ENCODE data around the gene KIAA1549. TPM values are rescaled to one million over a fixed set of nuclear protein-coding genes. Genes with fewer than 3 reads are reported as not detected.

The KIAA1549 gene
- total RNA-seq, 1 experiment from 2014 or later = 6.0 TPM

DNA sequence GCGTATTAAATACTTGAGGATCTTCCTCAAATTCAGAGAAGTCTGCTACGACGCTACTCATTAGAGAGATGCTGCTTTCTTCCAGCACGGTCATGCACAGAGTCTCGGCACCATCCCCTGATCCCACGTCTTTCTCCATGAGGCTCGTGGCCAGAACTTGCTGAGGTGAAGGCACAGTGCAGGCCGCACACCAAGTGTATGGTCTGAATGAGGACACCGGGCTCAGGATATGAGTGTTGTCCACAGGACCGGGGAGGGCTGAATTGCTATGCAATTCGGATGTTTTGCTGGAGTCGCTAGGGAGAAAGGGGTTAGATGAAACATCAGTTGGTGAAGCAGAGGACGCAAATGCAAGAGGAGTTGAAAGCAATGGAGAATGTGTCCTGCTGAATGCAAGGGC is 63.0 kb downstream of the KIAA1549 start:
- DNase-seq = no peak
- Histone ChIP-seq H3K27me3 (ENCODE audit: control insufficient read depth, insufficient read depth, low read length) (no peaks in the 10 kb centered on the region), H3K4me3 (ENCODE audit: insufficient read depth, low read depth, low read length) (no peak overlapping the region), H3K36me3 (replicated peaks; ENCODE audit: control insufficient read depth, insufficient read depth, low read length) (peaks cover 1% of the 10 kb centered on the region; the same call in 1 of the 2 replicates)

DNA sequence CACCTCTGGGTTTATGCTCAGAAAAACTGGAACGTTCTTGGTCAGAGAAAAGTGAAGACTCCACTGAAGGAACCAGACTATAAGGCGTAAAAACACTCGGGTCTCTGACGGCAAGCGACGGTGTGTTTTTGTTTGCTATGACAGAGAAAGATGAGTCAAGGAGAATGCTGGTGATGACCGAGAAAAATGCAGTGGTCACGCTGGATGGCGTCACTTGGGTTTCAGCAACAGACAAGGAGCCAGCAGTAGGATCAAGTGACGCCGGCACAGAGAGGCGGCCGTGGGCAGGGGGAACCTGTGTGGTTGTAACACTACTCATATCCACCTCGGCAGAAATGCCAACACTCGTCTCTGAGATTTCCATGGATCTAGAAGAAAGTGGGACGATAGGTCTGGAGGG is 63.4 kb downstream of the KIAA1549 start:
- no peak for DNase-seq
- no peak overlapping the region for H3K4me3 ChIP-seq (ENCODE audit: insufficient read depth, low read depth, low read length)
- no peaks in the 10 kb centered on the region for H3K27me3 ChIP-seq (ENCODE audit: control insufficient read depth, insufficient read depth, low read length)
- peaks cover 1% of the 10 kb centered on the region; the same call in 1 of the 2 replicates for H3K36me3 ChIP-seq (replicated peaks; ENCODE audit: control insufficient read depth, insufficient read depth, low read length)

- no peaks in the 10 kb centered on the region for H3K27me3 ChIP-seq (ENCODE audit: control insufficient read depth, insufficient read depth, low read length)
- no peak overlapping the region for H3K4me3 ChIP-seq (ENCODE audit: insufficient read depth, low read depth, low read length)
- no peak for DNase-seq
- H3K36me3 ChIP-seq (replicated peaks; ENCODE audit: control insufficient read depth, insufficient read depth, low read length) = peaks cover 1% of the 10 kb centered on the region; the same call in 1 of the 2 replicates
These were observed 64.5 kb downstream of the KIAA1549 start for GRCh38 chr7:138916731-138917130.

- no peak for DNase-seq
- Histone ChIP-seq H3K36me3 (replicated peaks; ENCODE audit: control insufficient read depth, insufficient read depth, low read length) (peaks cover 1% of the 10 kb centered on the region; the same call in 1 of the 2 replicates), H3K27me3 (ENCODE audit: control insufficient read depth, insufficient read depth, low read length) (no peaks in the 10 kb centered on the region), H3K4me3 (ENCODE audit: insufficient read depth, low read depth, low read length) (no peak overlapping the region)
These were observed 64.9 kb downstream of the KIAA1549 start for GRCh38 chr7:138916275-138916674.

- no peak for DNase-seq
- H3K4me3 ChIP-seq (ENCODE audit: insufficient read depth, low read depth, low read length) = no peak overlapping the region
- no peaks in the 10 kb centered on the region for H3K27me3 ChIP-seq (ENCODE audit: control insufficient read depth, insufficient read depth, low read length)
- H3K36me3 ChIP-seq (replicated peaks; ENCODE audit: control insufficient read depth, insufficient read depth, low read length) = peaks cover 1% of the 10 kb centered on the region; the same call in 1 of the 2 replicates
These were observed 67.4 kb downstream of the KIAA1549 start for GRCh38 chr7:138913783-138914182.

DNA sequence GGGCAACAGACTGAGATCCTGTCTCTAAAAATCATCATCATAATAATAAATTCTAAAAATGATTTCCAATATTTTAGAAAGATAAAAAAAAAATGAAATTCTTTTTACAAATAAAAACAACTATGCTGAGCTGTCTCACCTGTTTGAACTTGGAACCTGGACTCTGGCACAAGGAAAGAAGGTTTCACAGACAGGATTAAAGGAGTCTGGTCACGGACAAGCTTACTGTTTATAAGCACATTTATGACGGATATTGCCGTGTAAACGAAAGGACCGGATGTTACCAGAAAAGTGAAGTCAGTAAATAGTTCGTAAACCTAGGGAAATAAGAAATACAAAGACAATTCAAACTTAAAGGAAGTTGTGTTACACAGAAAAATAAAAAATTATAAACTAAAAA is 70.2 kb downstream of the KIAA1549 start:
- DNase-seq = no peak
- Histone ChIP-seq H3K36me3 (replicated peaks; ENCODE audit: control insufficient read depth, insufficient read depth, low read length) (no peaks in the 10 kb centered on the region), H3K4me3 (ENCODE audit: insufficient read depth, low read depth, low read length) (no peak overlapping the region), H3K27me3 (ENCODE audit: control insufficient read depth, insufficient read depth, low read length) (no peaks in the 10 kb centered on the region)

DNA sequence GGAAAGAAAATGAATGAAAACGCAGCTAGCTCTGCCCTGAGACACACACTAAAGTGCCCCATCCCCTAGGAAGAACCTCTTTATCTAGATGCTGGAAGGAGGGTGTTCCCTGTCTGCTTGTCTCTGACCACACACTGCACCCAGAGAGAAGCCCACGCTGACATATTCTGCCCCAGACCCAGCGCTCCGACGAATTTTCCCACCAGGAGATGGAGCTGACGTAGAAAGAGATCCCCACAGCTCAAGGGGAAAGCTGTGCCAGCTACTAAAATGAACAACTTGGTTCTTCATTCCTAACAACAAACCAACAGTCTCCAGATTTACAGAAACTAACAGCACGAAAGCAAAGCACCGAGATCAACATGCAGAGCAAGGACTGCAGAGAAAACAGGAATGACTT is 73.3 kb downstream of the KIAA1549 start:
- no peak overlapping the region for H3K4me3 ChIP-seq (ENCODE audit: insufficient read depth, low read depth, low read length)
- peak; percentile 44 for DNase-seq
- H3K36me3 ChIP-seq (replicated peaks; ENCODE audit: control insufficient read depth, insufficient read depth, low read length) = peaks cover 2% of the 10 kb centered on the region; the same call in 1 of the 2 replicates
- no peaks in the 10 kb centered on the region for H3K27me3 ChIP-seq (ENCODE audit: control insufficient read depth, insufficient read depth, low read length)

DNA sequence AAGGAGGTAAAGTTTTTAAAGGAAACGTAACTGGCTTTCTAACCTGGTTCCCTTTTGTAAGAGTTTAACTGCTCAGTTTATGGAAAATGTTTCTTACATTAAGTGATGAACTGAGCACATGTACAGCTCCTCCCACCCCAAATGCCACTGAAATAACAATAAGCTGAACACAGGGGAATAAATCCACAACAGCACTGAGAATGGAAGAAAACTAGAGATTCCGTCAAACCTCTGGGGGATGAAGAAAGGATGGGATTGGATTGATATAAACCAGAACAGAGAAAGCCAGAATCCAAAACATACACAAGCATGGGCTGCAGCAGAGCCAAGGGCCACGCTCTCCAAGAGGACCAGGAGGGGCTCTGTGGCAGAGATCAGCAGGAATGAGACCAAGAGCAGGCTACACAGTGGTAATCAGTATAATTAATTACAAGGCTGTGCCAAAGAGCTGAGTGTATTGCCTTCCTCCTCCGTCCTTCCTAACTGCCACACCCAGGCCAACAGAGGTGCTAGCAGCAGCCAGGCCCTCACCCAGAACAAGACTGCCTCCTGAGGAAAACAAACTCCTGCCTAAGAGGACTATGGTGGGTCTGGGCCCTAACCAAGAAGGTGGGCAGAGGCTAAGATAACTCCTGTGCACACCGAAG is 73.9 kb downstream of the KIAA1549 start:
- no peak for DNase-seq
- no peak overlapping the region for H3K4me3 ChIP-seq (ENCODE audit: insufficient read depth, low read depth, low read length)
- H3K27me3 ChIP-seq (ENCODE audit: control insufficient read depth, insufficient read depth, low read length) = no peaks in the 10 kb centered on the region
- H3K36me3 ChIP-seq (replicated peaks; ENCODE audit: control insufficient read depth, insufficient read depth, low read length) = peaks cover 2% of the 10 kb centered on the region; the same call in 1 of the 2 replicates

DNA sequence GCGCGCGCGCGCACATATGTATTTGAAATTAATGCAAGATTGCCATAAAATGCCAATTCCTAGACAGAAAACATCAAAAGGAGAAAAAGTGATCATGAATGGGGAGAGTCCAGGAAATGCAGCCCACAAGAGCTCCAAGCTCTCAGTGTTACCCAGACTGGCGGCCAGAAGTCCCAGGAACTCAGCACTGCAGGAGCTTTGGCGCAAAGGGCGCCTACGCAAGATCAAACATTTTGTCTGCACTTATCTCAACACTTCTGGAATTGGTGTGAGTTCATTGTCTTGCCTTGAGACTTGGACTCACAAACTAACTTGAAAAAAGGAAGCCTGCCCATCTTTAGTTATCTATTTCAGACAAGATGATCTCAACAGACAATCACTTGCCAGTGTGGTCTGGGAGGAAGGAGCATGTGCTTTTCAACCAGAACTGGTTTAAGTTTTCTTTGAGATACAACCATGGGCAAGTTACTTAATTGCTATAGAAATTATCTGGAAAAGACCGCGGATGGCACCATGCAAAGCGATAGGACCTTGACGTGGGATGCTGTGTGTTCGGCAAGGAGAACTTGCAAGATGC is 77.2 kb downstream of the KIAA1549 start:
- Histone ChIP-seq H3K36me3 (replicated peaks; ENCODE audit: control insufficient read depth, insufficient read depth, low read length) (peaks cover 2% of the 10 kb centered on the region), H3K27me3 (ENCODE audit: control insufficient read depth, insufficient read depth, low read length) (no peaks in the 10 kb centered on the region), H3K4me3 (ENCODE audit: insufficient read depth, low read depth, low read length) (no peak overlapping the region)
- no peak for DNase-seq

DNA sequence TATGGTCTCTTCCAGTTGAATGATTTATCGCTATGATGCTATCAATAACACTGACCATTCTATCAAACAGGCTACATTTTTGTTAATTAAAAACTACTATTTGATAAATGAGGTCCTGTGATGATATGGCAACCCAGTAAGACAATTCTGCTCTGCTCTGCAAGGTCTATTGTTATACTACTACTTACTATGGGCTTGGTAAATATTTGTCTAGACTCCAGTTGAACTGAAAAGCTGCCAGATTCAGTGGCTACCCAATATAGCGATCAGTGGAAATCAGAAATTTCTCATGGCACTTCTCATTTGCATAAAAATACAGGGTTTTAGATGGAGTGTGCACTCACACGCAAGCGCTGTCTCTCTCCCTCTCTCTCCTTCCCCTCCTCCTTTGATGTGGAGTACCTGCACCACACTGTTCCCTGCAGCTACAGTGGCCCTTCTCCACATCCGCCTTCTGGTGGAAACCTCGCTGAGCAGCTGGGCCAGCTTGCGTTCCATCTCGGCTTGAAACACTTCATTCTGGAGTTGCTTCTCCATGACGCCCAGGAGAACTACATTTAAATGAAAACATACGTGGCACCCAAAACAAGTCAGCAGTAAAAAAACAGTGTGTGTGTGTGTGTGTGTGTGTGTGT is 77.9 kb downstream of the KIAA1549 start:
- H3K27me3 ChIP-seq (ENCODE audit: control insufficient read depth, insufficient read depth, low read length) = no peaks in the 10 kb centered on the region
- peaks cover 2% of the 10 kb centered on the region for H3K36me3 ChIP-seq (replicated peaks; ENCODE audit: control insufficient read depth, insufficient read depth, low read length)
- no peak overlapping the region for H3K4me3 ChIP-seq (ENCODE audit: insufficient read depth, low read depth, low read length)
- DNase-seq = no peak

DNA sequence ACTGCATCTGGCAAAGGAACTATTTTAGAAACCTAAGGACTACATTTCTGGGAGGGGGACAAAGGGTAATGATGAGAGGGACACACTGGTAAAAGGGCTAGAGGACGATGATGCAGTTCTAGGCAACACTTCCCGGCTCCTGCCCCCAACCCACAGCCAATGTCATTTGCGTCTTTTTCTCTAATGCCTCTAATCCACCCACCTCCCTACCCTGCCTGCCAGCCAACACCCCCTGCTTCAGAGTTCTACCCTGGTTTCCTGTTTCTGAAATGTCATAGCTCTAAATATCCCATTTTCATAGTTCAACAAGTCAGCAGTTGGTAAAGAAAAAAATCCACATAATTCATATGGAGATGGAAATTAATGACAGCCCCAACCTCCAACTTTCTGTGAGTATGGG is 79.0 kb downstream of the KIAA1549 start:
- Histone ChIP-seq H3K36me3 (replicated peaks; ENCODE audit: control insufficient read depth, insufficient read depth, low read length) (peaks cover 2% of the 10 kb centered on the region), H3K4me3 (ENCODE audit: insufficient read depth, low read depth, low read length) (no peak overlapping the region), H3K27me3 (ENCODE audit: control insufficient read depth, insufficient read depth, low read length) (no peaks in the 10 kb centered on the region)
- DNase-seq = no peak

GRCh38 chr7:138900035-138900828 is 81.0 kb downstream of the KIAA1549 start:
- Histone ChIP-seq H3K36me3 (replicated peaks; ENCODE audit: control insufficient read depth, insufficient read depth, low read length) (peaks cover 2% of the 10 kb centered on the region), H3K27me3 (ENCODE audit: control insufficient read depth, insufficient read depth, low read length) (no peaks in the 10 kb centered on the region), H3K4me3 (ENCODE audit: insufficient read depth, low read depth, low read length) (no peak overlapping the region)
- no peak for DNase-seq

- Histone ChIP-seq H3K4me3 (ENCODE audit: insufficient read depth, low read depth, low read length) (no peak overlapping the region), H3K36me3 (replicated peaks; ENCODE audit: control insufficient read depth, insufficient read depth, low read length) (peaks cover 5% of the 10 kb centered on the region)
These were observed 82.4 kb downstream of the KIAA1549 start for GRCh38 chr7:138898802-138899201.

GRCh38 chr7:138898255-138898654 is 82.9 kb downstream of the KIAA1549 start:
- DNase-seq = no peak
- H3K27me3 ChIP-seq (ENCODE audit: control insufficient read depth, insufficient read depth, low read length) = no peaks in the 10 kb centered on the region
- H3K36me3 ChIP-seq (replicated peaks; ENCODE audit: control insufficient read depth, insufficient read depth, low read length) = peaks cover 5% of the 10 kb centered on the region
- H3K4me3 ChIP-seq (ENCODE audit: insufficient read depth, low read depth, low read length) = no peak overlapping the region

More at GRCh38 chr7:138898802-138899201, 82.4 kb downstream of the KIAA1549 start:
- no peak for DNase-seq
- no peaks in the 10 kb centered on the region for H3K27me3 ChIP-seq (ENCODE audit: control insufficient read depth, insufficient read depth, low read length)
